GM12878 (cell line): ENCODE results near the gene ALG1L2. TPM values are rescaled to one million over a fixed set of nuclear protein-coding genes. Genes with fewer than 3 reads are reported as not detected.
"Not testable (repeated sequence)": the region's sequence is repeated elsewhere in the genome, so short reads cannot be mapped to it uniquely, and the experiment has no call there.

ENCODE experiments used
- ATAC-seq: fragments of 200-7000 bp; cut with Tn5 transposase; 3 replicates; pipeline ENCODE4 v1.9.1; 2020; ENCODE audit warnings: mild to moderate bottlenecking, moderate library complexity
- BruUV-seq: library from RNA; stranded (reverse); fragments of 400-500 nt; replicated peaks from 2 replicates; lab custom pipeline; 2021; lab: Mats Ljungman, UMichigan
- CTCF ChIA-PET: fragments of 300-600 bp; sonication (Branson Sonifier 250); formaldehyde crosslinking; extraction: SDS; loops from one replicate; lab custom pipeline; 2021; ENCODE audit warnings: inconsistent platforms; lab: Yijun Ruan, JAX
- POLR2A ChIA-PET: fragments of 350-600 bp; formaldehyde crosslinking; extraction: SDS; loops from one replicate; lab custom pipeline; 2021; ENCODE audit warnings: inconsistent platforms; lab: Charles Lee
- RAD21 ChIA-PET: fragments of 300-600 bp; sonication (Branson Sonifier 250); formaldehyde crosslinking; loops from one replicate; lab custom pipeline; 2023; ENCODE audit warnings: antibody characterized with exemption; ENCODE audit not compliant: unreplicated experiment; lab: Charles Lee
- SMC1A ChIA-PET: fragments of 300-600 bp; sonication (Branson Sonifier 250); formaldehyde crosslinking; loops from one replicate; lab custom pipeline; 2023; ENCODE audit not compliant: unreplicated experiment, uncharacterized antibody; lab: Charles Lee
- DNase-seq: peaks from one replicate; pipeline ENCODE4 v3.0.0-alpha.2; 2011; ENCODE audit warnings: low read depth, low spot score
- FAIRE-seq: peaks from 3 replicates; lab custom pipeline; 2011; peaks lifted over from hg19 to GRCh38; lab: Jason Lieb, UNC
- H2AFZ ChIP-seq: 2 replicates; pipeline ENCODE4 v1.6.0; 2011; ENCODE audit warnings: low read depth, low read length, control low read depth; ENCODE audit not compliant: control insufficient read depth
- H3K27ac ChIP-seq: 2 replicates; pipeline ENCODE4 v1.5.1; 2011; ENCODE audit warnings: control low read depth; ENCODE audit not compliant: control insufficient read depth, insufficient read depth
- H3K27me3 ChIP-seq, 2 experiments: replicated peaks in 1 of 2; 2 replicates each; pipeline versions ENCODE4 v1.6.0 to v1.6.1; 2011; ENCODE audit warnings: low read length in 1 of 2; ENCODE audit not compliant: control insufficient read depth in 2 of 2, insufficient read depth in 2 of 2
- H3K36me3 ChIP-seq, 2 experiments: 2 replicates each; pipeline ENCODE4 v1.5.1; 2011; ENCODE audit warnings: low read length in 1 of 2; ENCODE audit not compliant: control insufficient read depth in 2 of 2, insufficient read depth in 2 of 2
- H3K4me1 ChIP-seq: 2 replicates; pipeline ENCODE4 v1.6.1; 2011; ENCODE audit warnings: mild to moderate bottlenecking, low read length, moderate library complexity, mixed read lengths; ENCODE audit not compliant: control insufficient read depth, insufficient read depth
- H3K4me2 ChIP-seq: 2 replicates; pipeline ENCODE4 v1.6.0; 2011; ENCODE audit warnings: control low read depth; ENCODE audit not compliant: control insufficient read depth, insufficient read depth
- H3K4me3 ChIP-seq: fragments of 200-600 bp; sonication (generic); 2 replicates; pipeline ENCODE4 v1.5.1; 2016
- H3K79me2 ChIP-seq: 2 replicates; pipeline ENCODE4 v1.6.0; 2011; ENCODE audit warnings: low read length; ENCODE audit not compliant: control insufficient read depth, insufficient read depth
- H3K9ac ChIP-seq: 2 replicates; pipeline ENCODE4 v1.8.0; 2011; ENCODE audit warnings: low read length, control low read depth, mixed read lengths; ENCODE audit not compliant: control insufficient read depth, insufficient read depth
- H3K9me3 ChIP-seq: replicated peaks from 3 replicates; pipeline ENCODE4 v1.5.1; 2011; ENCODE audit warnings: mild to moderate bottlenecking, low read length; ENCODE audit not compliant: control insufficient read depth, insufficient read depth
- H4K20me1 ChIP-seq: 2 replicates; pipeline ENCODE4 v1.6.0; 2011; ENCODE audit not compliant: control insufficient read depth, insufficient read depth
- WGBS: methylation state at CpG from one replicate; pipeline ENCODE4 v1.1.6; 2016; ENCODE audit warnings: low lambda C conversion rate; ENCODE audit not compliant: insufficient replicate concordance, insufficient coverage; ENCODE audit errors: missing lambda C conversion rate; 5-methylcytosine and 5-hydroxymethylcytosine counted together
- in situ Hi-C: fragments of 300-500 bp; cut with MboI; formaldehyde crosslinking; loops from 9 replicates; pipeline ENCODE4 v1.14.3; 2018; ENCODE audit warnings: mixed read lengths
- intact Hi-C: fragments of 100-400 bp; cut with micrococcal nuclease; formaldehyde crosslinking; loops from one replicate; pipeline ENCODE4 v1.14.2; 2022; ENCODE audit not compliant: unreplicated experiment
- polyA plus RNA-seq, 11 experiments: library from polyadenylated mRNA; depleted of rRNA in 4 of 11; unstranded in 6 of 11; stranded (reverse) in 5 of 11; fragments of >200 nt; fragmentation: Nextera tagmentation in 4 of 11; fragmentation: Illumina TruSeq in 1 of 11; extraction: Ambion mirVana in 4 of 11; extraction: Trizol in 1 of 11; gene quantifications; 1 replicate in 1 of 11; 2 replicates in 10 of 11; pipeline versions ENCODE4 v1.2.1 to v1.2.3, GENCODE V29; 2011 to 2016; ENCODE audit warnings: inconsistent platforms in 2 of 11, missing spikeins in 2 of 11, low read depth in 1 of 11
- total RNA-seq, 4 experiments: library from RNA; depleted of rRNA in 3 of 4; stranded (reverse); fragments of >200 nt in 3 of 4; fragmentation: Illumina TruSeq in 1 of 4; extraction: Trizol in 1 of 4; gene quantifications; 2 replicates each; pipeline versions ENCODE4 v1.2.1 to v1.2.3, GENCODE V29; 2013 to 2021

The ALG1L2 gene
- total and polyA plus RNA-seq, 10 of the 15 experiments (the other 5 are each of a cell fraction or from before 2014, with no cell fraction given): 0.09 to 0.31 (median 0.16) TPM; not detected in 6

GRCh38 chr3:130058267-130058657 is 23.4 kb upstream of the ALG1L2 start:
- H3K9ac ChIP-seq, in situ Hi-C loops, H4K20me1 ChIP-seq, intact Hi-C loops, H3K27me3 ChIP-seq, RAD21 ChIA-PET, DNase-seq, FAIRE-seq, H3K4me1 ChIP-seq, H3K79me2 ChIP-seq, SMC1A ChIA-PET, H3K4me3 ChIP-seq, ATAC-seq, H2AFZ ChIP-seq, POLR2A ChIA-PET, BruUV-seq, H3K36me3 ChIP-seq, H3K27ac ChIP-seq, H3K9me3 ChIP-seq, H3K4me2 ChIP-seq, CTCF ChIA-PET: not testable (repeated sequence)
- WGBS: no CpG with 5 or more reads among the region's 4 CpGs

GRCh38 chr3:130058716-130059115 is 22.9 kb upstream of the ALG1L2 start:
- DNase-seq, H2AFZ ChIP-seq, H3K4me3 ChIP-seq, FAIRE-seq, BruUV-seq, ATAC-seq, in situ Hi-C loops, H3K27me3 ChIP-seq, intact Hi-C loops, CTCF ChIA-PET, H3K4me1 ChIP-seq, SMC1A ChIA-PET, POLR2A ChIA-PET, H3K27ac ChIP-seq, RAD21 ChIA-PET, H3K36me3 ChIP-seq, H4K20me1 ChIP-seq, H3K9ac ChIP-seq, H3K9me3 ChIP-seq, H3K4me2 ChIP-seq, H3K79me2 ChIP-seq: not testable (repeated sequence)
- no CpG with 5 or more reads among the region's 6 CpGs for WGBS

- RAD21 ChIA-PET, in situ Hi-C loops, SMC1A ChIA-PET, H3K27ac ChIP-seq, BruUV-seq, DNase-seq, H3K36me3 ChIP-seq, H3K79me2 ChIP-seq, POLR2A ChIA-PET, H3K4me1 ChIP-seq, H3K27me3 ChIP-seq, FAIRE-seq, H3K9me3 ChIP-seq, H3K9ac ChIP-seq, H2AFZ ChIP-seq, H3K4me2 ChIP-seq, H4K20me1 ChIP-seq, CTCF ChIA-PET, intact Hi-C loops, H3K4me3 ChIP-seq, ATAC-seq: not testable (repeated sequence)
- WGBS: no CpG with 5 or more reads among the region's 1 CpG
These were observed 22.5 kb upstream of the ALG1L2 start for GRCh38 chr3:130059162-130059561.
